Naive B cell (primary cell): ENCODE measurements around the gene ADCY2. TPM values are rescaled to one million over a fixed set of nuclear protein-coding genes. Genes with fewer than 3 reads are reported as not detected.

ENCODE experiments used
- ATAC-seq, 2 donors: fragments of 150-1000 bp; cut with Tn5 transposase; 2 replicates each; pipeline ENCODE4 v1.10.0; 2021; ENCODE audit warnings: low read depth in 2 of 2, mild to moderate bottlenecking in 2 of 2, moderate library complexity in 2 of 2
- DNase-seq: peaks from one replicate; pipeline ENCODE4 v3.0.0; 2022
- H3K27ac Mint-ChIP-seq, 6 donors: one replicate each; pipeline ENCODE4 v1.8.0; 2020 to 2022; ENCODE audit warnings: mild to moderate bottlenecking in 6 of 6, mixed read lengths in 6 of 6, moderate library complexity in 5 of 6, inconsistent platforms in 2 of 6
- H3K27me3 Mint-ChIP-seq, 3 donors: one replicate each; pipeline ENCODE4 v1.8.0; 2021 to 2022; ENCODE audit warnings: mixed read lengths in 3 of 3, mild to moderate bottlenecking in 1 of 3
- H3K36me3 Mint-ChIP-seq, 2 donors: one replicate each; pipeline ENCODE4 v1.8.0; 2020 to 2022; ENCODE audit warnings: mixed read lengths in 2 of 2, inconsistent platforms in 1 of 2, mild to moderate bottlenecking in 1 of 2
- H3K4me1 Mint-ChIP-seq, 3 donors: one replicate each; pipeline ENCODE4 v1.8.0; 2020 to 2022; ENCODE audit warnings: mixed read lengths in 3 of 3, inconsistent platforms in 1 of 3, mild to moderate bottlenecking in 1 of 3, moderate library complexity in 1 of 3
- H3K4me3 Mint-ChIP-seq, 8 donors: one replicate each; pipeline ENCODE4 v1.8.0; 2020 to 2022; ENCODE audit warnings: mild to moderate bottlenecking in 8 of 8, mixed read lengths in 8 of 8, moderate library complexity in 8 of 8, inconsistent platforms in 2 of 8
- H3K9me3 Mint-ChIP-seq, 7 donors: one replicate each; pipeline ENCODE4 v1.8.0; 2020 to 2022; ENCODE audit warnings: mixed read lengths in 7 of 7, mild to moderate bottlenecking in 5 of 7, inconsistent platforms in 2 of 7, moderate library complexity in 1 of 7
- polyA plus RNA-seq, 6 donors: library from polyadenylated mRNA; unstranded; fragments of 300-500 nt; fragmentation: Illumina TruSeq; gene quantifications; one replicate each; pipeline ENCODE4 v1.2.3, GENCODE V29; 2021; ENCODE audit warnings: low read depth in 6 of 6

ADCY2 gene
- polyA plus RNA-seq: not detected

DNA sequence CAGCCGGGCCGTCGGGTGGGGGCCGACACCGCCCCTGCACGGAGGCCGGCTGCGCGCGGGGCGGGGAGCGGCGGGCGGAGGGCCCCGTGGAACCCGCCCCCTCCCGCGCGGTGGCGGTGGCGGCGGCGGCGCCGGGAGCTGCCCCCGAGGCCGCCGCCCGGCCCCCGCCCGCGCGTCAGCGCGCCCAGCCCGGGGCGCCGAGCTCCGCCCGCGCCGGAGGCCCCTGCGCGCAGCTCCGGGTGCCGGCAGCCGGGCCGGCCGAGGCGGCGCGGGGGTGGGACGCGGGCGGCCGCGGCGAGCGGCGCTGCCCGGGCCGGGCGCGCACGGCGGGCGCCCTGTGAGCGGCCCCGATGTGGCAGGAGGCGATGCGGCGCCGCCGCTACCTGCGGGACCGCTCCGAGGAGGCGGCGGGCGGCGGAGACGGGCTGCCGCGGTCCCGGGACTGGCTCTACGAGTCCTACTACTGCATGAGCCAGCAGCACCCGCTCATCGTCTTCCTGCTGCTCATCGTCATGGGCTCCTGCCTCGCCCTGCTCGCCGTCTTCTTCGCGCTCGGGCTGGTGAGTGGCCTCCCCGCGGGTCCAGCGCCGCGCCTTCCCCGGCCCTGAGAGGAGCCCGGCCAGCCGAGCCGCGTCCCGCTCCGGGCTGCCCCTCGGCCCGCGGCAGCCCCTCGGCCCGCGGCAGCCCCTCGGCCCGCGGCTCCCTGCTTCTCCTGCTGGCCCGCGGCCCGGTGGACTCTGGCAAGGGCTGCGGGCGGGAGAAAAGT is at the start of gene ADCY2:
Gene ADCY2, plus strand, starts transcription at position 192 of the 766 bp plus-strand sequence. Its CDS starts 159 bp downstream, at position 351.
- H3K27me3 Mint-ChIP-seq: peaks cover 22 to 52% (median 39%) of the 10 kb centered on the region in 3 donors
- peak within 1 kb of the TSS in 1 of 8 donors; percentile 41 for H3K4me3 Mint-ChIP-seq
- ATAC-seq: no peak
- H3K4me1 Mint-ChIP-seq: peaks cover 0 to 4% (median 0%) of the 10 kb centered on the region in 3 donors
- no peak for DNase-seq
- no peak within 1 kb of the TSS for H3K27ac Mint-ChIP-seq
- peaks cover 0 to 6% (median 0%) of the 10 kb centered on the region in 7 donors for H3K9me3 Mint-ChIP-seq
- peaks cover 0 to 8% of the 10 kb centered on the region in 2 donors for H3K36me3 Mint-ChIP-seq

DNA sequence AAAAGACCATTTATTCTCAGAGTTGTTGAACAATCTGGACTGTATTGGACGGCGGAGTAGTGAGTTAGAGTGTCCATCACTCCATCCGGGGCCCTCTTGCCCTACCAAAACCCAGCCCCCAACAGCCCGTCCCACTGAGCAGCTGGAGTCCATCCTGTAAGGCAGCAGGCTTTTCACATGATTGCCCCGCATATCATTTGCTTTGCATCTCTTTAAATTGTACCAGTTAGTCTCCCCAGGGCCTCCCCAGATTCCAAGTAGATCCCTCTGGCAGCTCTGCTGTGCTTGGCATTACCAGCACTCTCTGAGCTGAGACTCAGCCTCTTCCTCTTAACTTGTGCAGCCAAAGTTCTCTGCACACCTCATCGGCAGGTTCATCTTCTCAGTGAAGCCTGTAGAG is 48.6 kb upstream of the ADCY2 start:
- Mint-ChIP-seq H3K27ac (no peak overlapping the region), H3K4me3 (no peak overlapping the region), H3K36me3 (peaks cover 0 to 2% of the 10 kb centered on the region in 2 donors), H3K4me1 (no peaks in the 10 kb centered on the region), H3K27me3 (no peaks in the 10 kb centered on the region), H3K9me3 (peaks cover 2 to 16% (median 7%) of the 10 kb centered on the region in 7 donors)
- DNase-seq (no peak), ATAC-seq (no peak)

DNA sequence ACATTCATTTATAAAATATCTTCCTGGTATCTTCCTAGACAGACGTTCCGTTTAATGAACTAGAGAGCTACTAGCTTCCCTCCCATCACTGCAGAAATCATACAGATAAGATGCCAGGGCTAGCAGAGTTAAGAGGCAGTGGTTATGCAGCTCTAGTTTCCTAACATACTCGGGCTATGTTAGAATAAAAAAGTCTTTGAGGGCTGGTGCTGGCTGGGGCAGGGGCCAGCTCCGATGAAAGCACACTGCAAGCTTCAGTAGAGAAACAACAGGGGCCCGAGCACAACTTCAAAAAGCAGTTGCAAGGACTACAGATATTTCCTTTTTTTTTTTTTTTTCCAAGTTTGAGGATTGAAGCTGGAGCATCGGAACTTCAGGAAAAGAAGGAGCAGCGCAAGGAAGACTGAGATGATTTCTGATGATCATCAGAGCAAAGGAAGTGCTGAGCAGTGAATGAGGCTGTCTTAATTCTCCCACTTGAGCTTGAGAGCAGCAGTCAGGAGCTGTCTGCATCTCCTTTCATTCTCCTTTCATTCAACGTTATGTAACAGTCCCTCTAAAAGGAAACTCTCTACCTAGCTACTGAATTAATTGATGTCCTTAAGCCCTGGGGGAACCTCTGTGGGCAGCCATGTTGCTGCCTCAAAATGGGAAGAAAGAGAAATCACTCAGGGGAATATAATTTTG is 47.6 kb upstream of the ADCY2 start:
- no peak overlapping the region for H3K4me3 Mint-ChIP-seq
- H3K27me3 Mint-ChIP-seq: no peaks in the 10 kb centered on the region
- H3K36me3 Mint-ChIP-seq: no peaks in the 10 kb centered on the region
- H3K9me3 Mint-ChIP-seq: peaks cover 0 to 14% (median 6%) of the 10 kb centered on the region in 7 donors
- ATAC-seq (no peak), DNase-seq (no peak)
- no peak overlapping the region for H3K27ac Mint-ChIP-seq
- no peaks in the 10 kb centered on the region for H3K4me1 Mint-ChIP-seq

DNA sequence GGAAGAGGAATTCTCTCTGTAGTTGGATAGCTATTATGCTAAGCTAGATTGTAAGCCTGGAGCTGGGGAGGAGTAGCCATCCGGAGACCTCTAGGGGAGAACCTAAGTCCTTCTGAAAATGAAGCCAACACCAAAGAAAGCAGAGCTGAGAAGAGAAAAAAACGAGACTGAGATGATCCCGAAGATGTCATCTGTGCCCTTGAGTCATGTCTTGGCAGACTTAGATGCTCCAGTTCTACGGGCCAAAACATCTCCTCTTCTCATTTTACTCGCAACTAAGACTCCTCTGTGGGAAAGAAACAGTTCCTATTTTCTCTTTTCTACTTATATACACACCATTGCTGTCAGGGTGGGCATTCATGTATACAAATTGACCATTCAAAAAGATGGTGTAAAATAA is 34.3 kb upstream of the ADCY2 start:
- ATAC-seq: no peak
- no peaks in the 10 kb centered on the region for H3K4me1 Mint-ChIP-seq
- no peak for DNase-seq
- no peaks in the 10 kb centered on the region for H3K36me3 Mint-ChIP-seq
- no peak overlapping the region for H3K4me3 Mint-ChIP-seq
- no peaks in the 10 kb centered on the region for H3K27me3 Mint-ChIP-seq
- H3K9me3 Mint-ChIP-seq: peaks cover 0 to 8% (median 2%) of the 10 kb centered on the region in 7 donors
- H3K27ac Mint-ChIP-seq: no peak overlapping the region

DNA sequence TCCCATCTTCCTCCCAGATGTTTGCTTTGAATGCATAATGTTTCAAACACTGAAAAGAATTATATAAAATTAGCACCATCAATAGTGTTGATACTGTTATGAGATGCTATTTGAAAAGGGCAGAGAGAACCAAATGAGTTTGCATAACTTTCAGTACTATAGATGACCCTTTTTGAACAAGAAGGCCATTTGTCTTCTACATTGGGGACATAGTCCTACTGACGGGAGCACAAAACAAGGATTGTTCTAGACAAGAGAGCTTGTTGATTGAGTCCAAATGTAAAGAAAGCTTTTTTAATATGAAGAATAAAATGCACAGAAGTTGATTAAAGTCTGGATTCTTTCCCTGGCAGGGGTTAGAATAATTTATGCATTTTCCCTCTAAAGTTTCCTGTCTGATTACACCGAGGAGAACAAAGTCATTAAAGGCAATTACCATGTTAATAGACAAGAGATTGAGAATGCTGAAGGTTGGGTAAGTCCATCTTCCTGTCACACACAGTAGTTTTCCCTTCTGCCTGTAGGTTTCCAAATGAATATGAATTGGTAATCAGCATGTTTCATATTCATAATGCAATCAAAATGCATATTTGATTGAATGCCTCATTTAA is 32.8 kb upstream of the ADCY2 start:
- Mint-ChIP-seq H3K4me1 (no peaks in the 10 kb centered on the region), H3K4me3 (no peak overlapping the region), H3K9me3 (peaks cover 0 to 8% (median 3%) of the 10 kb centered on the region in 7 donors), H3K36me3 (no peaks in the 10 kb centered on the region), H3K27me3 (no peaks in the 10 kb centered on the region), H3K27ac (no peak overlapping the region)
- no peak for DNase-seq
- ATAC-seq: no peak

DNA sequence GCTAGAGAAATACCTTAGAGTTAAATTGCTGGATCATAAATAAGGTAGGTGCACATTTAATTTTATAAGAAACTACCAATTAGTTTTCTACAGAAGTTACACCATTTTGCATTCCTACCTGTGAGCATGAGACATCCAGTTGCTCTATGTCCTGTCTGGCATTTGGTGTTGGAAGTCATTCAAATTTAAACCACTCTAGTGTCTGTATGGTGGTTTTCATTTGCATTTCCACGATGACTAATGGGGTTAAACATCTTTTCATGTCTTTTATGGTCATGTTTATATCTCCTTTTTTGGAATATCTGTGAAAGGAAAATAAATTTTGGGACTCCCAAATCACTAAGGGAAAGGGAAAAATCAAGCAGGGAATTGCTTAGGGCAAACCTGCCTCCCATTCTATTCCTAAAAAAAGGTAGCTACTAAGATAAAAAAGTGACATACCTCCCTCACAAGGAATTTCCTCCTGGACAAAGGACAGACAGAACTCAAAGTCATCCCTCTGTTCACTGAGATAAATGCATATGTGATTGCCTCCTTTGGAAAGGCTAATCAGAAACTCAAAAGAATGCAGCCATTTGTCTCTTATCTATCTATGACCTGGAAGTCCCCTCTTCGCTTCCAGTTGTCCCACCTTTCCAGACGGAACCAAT is 31.6 kb upstream of the ADCY2 start:
- H3K27ac Mint-ChIP-seq: no peak overlapping the region
- ATAC-seq (no peak), DNase-seq (no peak)
- no peaks in the 10 kb centered on the region for H3K4me1 Mint-ChIP-seq
- H3K36me3 Mint-ChIP-seq: no peaks in the 10 kb centered on the region
- no peaks in the 10 kb centered on the region for H3K27me3 Mint-ChIP-seq
- peaks cover 0 to 8% (median 4%) of the 10 kb centered on the region in 7 donors for H3K9me3 Mint-ChIP-seq
- H3K4me3 Mint-ChIP-seq: no peak overlapping the region

DNA sequence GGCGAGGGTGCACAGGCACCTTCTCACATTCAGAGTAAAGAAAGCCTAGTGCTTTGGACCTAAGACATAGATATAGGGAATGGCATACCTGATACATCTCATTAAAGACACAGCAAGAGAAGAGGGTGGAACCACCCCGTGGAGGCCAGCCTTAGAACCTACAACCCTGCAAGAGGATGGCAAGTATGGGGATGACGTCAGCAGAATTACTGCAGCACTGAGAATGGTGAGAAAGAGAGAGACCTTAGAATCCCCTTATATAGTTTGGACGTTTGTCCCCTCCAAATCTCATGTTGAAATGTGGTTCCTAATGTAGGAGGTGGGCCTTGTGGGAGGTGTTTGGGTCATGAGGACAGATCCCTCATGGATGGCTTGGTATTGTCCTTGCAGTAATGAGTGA is 28.2 kb upstream of the ADCY2 start:
- no peak overlapping the region for H3K27ac Mint-ChIP-seq
- H3K36me3 Mint-ChIP-seq: no peaks in the 10 kb centered on the region
- H3K27me3 Mint-ChIP-seq: no peaks in the 10 kb centered on the region
- no peak for DNase-seq
- peaks cover 0 to 17% (median 5%) of the 10 kb centered on the region in 7 donors for H3K9me3 Mint-ChIP-seq
- peak overlapping the region in 1 of 8 donors; percentile 61 for H3K4me3 Mint-ChIP-seq
- no peaks in the 10 kb centered on the region for H3K4me1 Mint-ChIP-seq
- ATAC-seq: no peak

DNA sequence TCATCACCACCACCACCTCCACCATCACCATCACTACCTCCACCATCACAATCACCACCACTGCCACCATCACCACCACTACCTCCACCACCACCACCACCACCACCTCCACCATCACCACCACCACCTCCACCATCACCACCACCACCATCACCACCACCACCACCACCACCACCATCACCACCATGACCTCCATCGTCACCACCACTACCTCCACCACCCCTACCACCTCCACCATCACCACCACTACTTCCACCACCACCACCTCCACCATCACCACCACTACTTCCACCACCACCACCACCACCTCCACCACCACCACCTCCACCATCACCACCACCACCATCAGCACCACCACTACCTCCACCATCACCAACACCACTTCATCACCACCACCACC is 23.5 kb upstream of the ADCY2 start:
- Mint-ChIP-seq H3K4me3 (no peak overlapping the region), H3K27me3 (no peaks in the 10 kb centered on the region), H3K4me1 (no peaks in the 10 kb centered on the region), H3K27ac (peak overlapping the region in 1 of 6 donors; percentile 91), H3K36me3 (no peaks in the 10 kb centered on the region), H3K9me3 (peaks cover 0 to 17% (median 5%) of the 10 kb centered on the region in 7 donors)
- DNase-seq (no peak), ATAC-seq (no peak)

DNA sequence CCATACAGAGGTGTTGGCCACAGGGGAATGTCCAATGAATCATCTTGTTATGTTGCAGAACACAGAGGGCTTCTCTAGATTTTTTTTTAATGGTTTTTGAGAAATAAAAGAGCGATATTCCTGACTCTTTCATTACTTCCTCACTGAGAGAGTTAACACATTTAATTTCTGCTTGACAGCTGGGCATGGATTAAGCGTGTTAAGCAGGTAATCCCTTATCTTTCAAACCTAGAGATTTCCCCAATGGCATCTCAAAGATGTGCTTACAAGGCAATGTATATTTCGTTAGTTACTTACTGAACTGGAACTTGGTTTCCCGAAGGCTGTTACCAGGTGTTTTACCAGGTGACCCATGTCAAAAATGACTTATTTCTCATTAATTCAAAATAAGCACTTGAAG is 21.8 kb upstream of the ADCY2 start:
- DNase-seq (no peak), ATAC-seq (no peak)
- no peak overlapping the region for H3K4me3 Mint-ChIP-seq
- no peaks in the 10 kb centered on the region for H3K4me1 Mint-ChIP-seq
- H3K36me3 Mint-ChIP-seq: no peaks in the 10 kb centered on the region
- no peaks in the 10 kb centered on the region for H3K27me3 Mint-ChIP-seq
- H3K27ac Mint-ChIP-seq: no peak overlapping the region
- H3K9me3 Mint-ChIP-seq: peaks cover 0 to 12% (median 3%) of the 10 kb centered on the region in 7 donors

DNA sequence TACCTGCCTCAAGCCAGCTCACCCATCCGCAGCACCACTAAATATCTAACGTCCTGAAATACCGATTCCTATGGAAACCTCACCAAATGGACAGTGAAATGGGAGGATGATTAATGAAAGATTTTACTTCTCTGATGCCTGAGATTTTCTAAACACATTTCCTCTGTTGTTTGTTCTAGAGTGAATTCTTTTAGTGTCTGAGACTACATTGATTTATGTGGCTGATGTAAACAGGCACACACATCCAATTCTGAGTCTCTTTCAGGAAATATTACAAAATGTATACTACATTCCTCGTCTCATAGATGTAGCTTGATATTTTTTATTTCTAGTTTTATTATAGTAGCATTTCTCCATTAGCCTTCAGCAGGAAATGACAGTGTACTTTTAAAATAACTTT is 20.5 kb upstream of the ADCY2 start:
- no peaks in the 10 kb centered on the region for H3K27me3 Mint-ChIP-seq
- no peak overlapping the region for H3K4me3 Mint-ChIP-seq
- ATAC-seq (no peak), DNase-seq (no peak)
- H3K4me1 Mint-ChIP-seq: no peaks in the 10 kb centered on the region
- no peaks in the 10 kb centered on the region for H3K36me3 Mint-ChIP-seq
- H3K9me3 Mint-ChIP-seq: peaks cover 0 to 8% (median 0%) of the 10 kb centered on the region in 7 donors
- no peak overlapping the region for H3K27ac Mint-ChIP-seq

DNA sequence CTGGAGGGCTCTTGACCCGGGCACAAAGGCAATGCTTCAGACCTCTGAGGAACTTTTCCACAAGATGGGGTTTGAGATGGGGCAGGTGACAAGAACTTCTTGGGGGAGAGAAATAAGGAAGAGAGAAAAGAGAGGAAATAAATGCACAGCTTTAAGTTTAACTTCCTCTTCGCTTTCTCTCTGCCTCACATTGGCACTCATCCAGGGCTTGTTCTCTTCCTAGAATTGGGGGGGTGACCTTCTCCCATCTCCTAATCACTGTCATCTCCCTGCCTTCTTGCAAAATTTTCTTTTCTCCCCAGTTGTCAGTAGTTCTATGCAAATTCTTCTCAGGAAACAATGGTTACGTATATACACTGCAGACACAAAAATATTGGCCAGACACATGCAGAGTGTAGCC is 19.1 kb upstream of the ADCY2 start:
- ATAC-seq (no peak), DNase-seq (no peak)
- no peak overlapping the region for H3K27ac Mint-ChIP-seq
- H3K27me3 Mint-ChIP-seq: no peaks in the 10 kb centered on the region
- H3K9me3 Mint-ChIP-seq: peaks cover 0 to 3% (median 0%) of the 10 kb centered on the region in 7 donors
- H3K4me1 Mint-ChIP-seq: no peaks in the 10 kb centered on the region
- H3K4me3 Mint-ChIP-seq: no peak overlapping the region
- no peaks in the 10 kb centered on the region for H3K36me3 Mint-ChIP-seq

DNA sequence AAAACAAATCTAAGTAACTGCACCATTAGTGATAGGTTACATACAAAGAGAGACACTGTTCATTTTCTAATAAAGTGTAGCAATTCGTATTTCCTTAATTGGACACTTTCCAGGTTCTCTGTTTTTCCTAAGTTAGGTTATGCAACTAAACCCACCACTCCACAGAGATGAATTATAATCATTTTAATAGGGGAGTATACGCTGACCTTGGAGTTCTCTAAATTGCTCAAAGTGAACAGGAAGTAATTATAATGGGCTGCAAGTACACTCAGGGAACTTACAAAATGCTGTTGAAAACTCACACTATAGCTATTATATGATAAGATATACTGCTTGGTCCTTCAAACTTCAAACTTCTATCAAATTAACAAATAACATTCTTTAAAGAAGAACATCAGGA is 18.2 kb upstream of the ADCY2 start:
- no peaks in the 10 kb centered on the region for H3K4me1 Mint-ChIP-seq
- no peak overlapping the region for H3K4me3 Mint-ChIP-seq
- H3K36me3 Mint-ChIP-seq: no peaks in the 10 kb centered on the region
- no peak for DNase-seq
- H3K9me3 Mint-ChIP-seq: peaks cover 0 to 3% (median 0%) of the 10 kb centered on the region in 7 donors
- H3K27ac Mint-ChIP-seq: no peak overlapping the region
- no peak for ATAC-seq
- no peaks in the 10 kb centered on the region for H3K27me3 Mint-ChIP-seq

DNA sequence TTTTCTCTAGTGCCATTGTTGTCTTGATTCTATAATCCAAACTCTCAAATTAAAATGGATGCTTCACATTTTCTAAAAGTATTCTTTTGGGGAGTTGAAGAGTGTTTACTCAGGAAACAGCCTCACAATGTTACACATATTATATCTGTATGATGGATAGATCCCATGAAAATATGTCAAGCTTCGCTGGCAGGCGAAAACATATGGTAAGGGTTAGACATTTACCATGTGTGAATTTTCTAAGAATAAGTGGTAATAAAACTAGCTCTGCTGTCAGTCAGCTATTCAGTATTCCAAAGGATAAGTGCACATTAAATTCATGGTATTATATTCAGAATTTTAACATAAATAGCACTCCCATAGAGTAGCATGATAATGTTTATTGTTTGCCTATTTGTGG is 13.3 kb upstream of the ADCY2 start:
- no peak for DNase-seq
- no peaks in the 10 kb centered on the region for H3K27me3 Mint-ChIP-seq
- no peaks in the 10 kb centered on the region for H3K4me1 Mint-ChIP-seq
- no peaks in the 10 kb centered on the region for H3K36me3 Mint-ChIP-seq
- no peak overlapping the region for H3K27ac Mint-ChIP-seq
- H3K4me3 Mint-ChIP-seq: no peak overlapping the region
- no peaks in the 10 kb centered on the region for H3K9me3 Mint-ChIP-seq
- ATAC-seq: no peak
